Fibroblast of mammary gland (primary cell): ENCODE measurements around the gene IGFL3.

ENCODE experiments used
- DNase-seq: peaks from one replicate; pipeline ENCODE4 v3.0.0-alpha.2; 2010; ENCODE audit warnings: low read depth
- H3K4me3 ChIP-seq: 2 replicates; pipeline ENCODE4 v1.5.1; 2011; ENCODE audit warnings: low read depth, mild to moderate bottlenecking, low read length, moderate library complexity; ENCODE audit not compliant: control insufficient read depth
- TF ChIP-seq, protein P1 (sequence below): conservative IDR thresholded peaks from 2 replicates; pipeline ENCODE4 v1.5.1; 2011; ENCODE audit warnings: low read depth, low read length, inconsistent platforms; ENCODE audit not compliant: control insufficient read depth, insufficient read depth

The IGFL3 gene

DNA sequence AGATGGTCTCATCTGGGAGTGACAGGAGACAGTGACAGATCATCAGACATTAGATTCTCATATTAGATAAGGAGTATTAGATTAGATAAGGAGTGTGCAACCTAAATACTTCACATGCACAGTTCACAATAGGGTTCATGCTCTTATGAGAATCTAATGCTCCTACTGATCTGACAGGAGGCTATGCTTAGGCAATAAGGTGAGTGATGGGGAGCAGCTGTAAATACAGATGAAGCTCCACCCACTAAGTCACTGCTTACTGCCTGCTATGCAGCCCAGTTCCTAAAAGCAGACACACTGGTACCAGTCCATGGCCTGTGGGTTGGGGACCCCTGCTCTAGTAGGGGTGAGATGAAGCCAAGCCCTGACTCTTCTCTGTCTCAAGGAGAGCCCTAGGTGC, 10.0 kb upstream of the IGFL3 start:
- TF ChIP-seq, protein P1, sequence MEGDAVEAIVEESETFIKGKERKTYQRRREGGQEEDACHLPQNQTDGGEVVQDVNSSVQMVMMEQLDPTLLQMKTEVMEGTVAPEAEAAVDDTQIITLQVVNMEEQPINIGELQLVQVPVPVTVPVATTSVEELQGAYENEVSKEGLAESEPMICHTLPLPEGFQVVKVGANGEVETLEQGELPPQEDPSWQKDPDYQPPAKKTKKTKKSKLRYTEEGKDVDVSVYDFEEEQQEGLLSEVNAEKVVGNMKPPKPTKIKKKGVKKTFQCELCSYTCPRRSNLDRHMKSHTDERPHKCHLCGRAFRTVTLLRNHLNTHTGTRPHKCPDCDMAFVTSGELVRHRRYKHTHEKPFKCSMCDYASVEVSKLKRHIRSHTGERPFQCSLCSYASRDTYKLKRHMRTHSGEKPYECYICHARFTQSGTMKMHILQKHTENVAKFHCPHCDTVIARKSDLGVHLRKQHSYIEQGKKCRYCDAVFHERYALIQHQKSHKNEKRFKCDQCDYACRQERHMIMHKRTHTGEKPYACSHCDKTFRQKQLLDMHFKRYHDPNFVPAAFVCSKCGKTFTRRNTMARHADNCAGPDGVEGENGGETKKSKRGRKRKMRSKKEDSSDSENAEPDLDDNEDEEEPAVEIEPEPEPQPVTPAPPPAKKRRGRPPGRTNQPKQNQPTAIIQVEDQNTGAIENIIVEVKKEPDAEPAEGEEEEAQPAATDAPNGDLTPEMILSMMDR = no peak
- H3K4me3 ChIP-seq = no peak overlapping the region
- DNase-seq = peak; percentile 57

GRCh38 chr19:46133777-46134241, 9.3 kb upstream of the IGFL3 start:
- no peak overlapping the region for H3K4me3 ChIP-seq
- DNase-seq = no peak
- TF ChIP-seq, protein P1 = no peak

DNA sequence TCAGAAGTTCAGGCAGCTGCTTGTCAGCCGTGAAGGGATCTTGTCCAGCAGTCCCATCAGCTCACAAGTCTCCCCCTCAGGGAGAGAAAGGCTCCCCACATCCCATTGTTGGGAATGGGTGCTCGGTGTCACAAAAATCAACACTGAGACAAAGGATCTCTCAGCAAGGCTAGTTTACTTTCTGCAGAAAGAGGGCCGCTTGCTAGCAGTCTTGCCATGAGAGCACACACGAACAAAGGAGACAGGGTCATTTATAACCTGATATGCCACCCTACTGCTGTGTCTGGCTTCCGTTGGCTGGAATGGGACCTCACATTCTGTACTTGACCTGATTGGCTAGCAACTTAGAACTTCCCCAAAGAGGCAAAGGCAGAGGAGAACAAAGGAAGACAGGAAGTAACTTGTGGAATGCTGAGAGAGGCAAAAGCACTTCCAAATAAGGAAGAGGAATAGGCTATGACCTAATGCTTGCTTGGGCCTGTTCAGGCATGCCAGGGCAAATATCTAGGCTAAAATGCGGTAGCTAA, 8.7 kb upstream of the IGFL3 start:
- peak; percentile 91 for DNase-seq
- TF ChIP-seq, protein P1 = no peak
- no peak overlapping the region for H3K4me3 ChIP-seq

- TF ChIP-seq, protein P1 = no peak
- no peak for DNase-seq
- H3K4me3 ChIP-seq = no peak overlapping the region
These were observed 8.1 kb upstream of the IGFL3 start for GRCh38 chr19:46132508-46133100.

DNA sequence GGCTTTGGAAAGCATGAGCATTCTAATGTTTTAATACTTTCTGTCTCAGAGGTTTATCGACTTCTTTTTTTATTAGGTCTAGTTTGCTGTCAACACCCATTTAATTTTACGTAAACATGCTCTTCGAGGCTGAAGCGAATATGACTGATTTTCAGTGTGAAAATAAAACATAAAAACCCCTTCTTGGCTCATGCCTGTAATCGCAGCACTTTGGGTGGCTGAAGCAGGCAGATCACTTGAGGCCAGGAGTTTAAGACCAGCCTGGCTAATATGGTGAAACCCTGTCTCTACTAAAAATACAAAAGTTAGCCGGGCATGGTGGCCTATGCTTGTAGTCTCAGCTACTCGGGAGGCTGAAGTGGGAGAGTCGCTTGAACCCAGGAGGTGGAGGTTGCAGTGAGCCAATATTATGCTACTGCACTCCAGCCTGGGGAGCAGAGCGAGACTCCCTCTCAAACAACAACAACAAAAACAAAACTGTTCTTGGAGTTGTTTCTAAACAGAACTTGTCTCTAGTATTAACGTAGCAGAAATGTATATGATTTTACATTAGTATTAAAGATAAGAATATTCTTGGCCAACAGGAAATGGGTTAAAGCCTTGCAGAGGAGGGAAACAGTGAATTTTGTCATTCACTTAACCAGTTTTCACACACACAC, 7.1 kb upstream of the IGFL3 start:
- no peak for DNase-seq
- no peak overlapping the region for H3K4me3 ChIP-seq

DNA sequence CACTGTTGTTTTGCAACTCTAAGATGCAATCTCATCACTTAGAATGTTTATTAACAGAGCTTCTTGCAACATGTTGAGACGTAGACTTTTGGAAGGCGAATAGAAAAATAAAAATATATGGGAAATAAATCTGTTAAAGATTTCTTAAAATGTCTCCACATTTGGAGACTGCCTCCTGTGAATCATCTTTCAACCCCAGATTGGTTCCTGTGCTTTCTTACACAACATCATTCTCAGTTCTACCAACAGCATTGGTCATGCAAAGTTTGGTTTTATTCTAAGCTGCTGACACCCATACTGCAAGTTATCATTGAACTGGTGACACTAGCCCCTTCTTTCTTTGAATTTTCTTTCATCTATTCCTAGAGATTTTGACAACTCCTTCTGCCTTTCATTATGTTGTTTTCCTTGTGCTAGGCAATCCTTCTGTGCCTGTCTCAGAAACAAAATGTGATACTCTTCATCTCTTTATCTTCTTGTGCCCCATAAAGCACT, 1.6 kb upstream of the IGFL3 start:
- TF ChIP-seq, protein P1 = no peak
- DNase-seq = peak; percentile 29
- H3K4me3 ChIP-seq = no peak overlapping the region

More for the DNA sequence above, 7.1 kb upstream of the IGFL3 start:
- TF ChIP-seq, protein P1 = no peak

DNA sequence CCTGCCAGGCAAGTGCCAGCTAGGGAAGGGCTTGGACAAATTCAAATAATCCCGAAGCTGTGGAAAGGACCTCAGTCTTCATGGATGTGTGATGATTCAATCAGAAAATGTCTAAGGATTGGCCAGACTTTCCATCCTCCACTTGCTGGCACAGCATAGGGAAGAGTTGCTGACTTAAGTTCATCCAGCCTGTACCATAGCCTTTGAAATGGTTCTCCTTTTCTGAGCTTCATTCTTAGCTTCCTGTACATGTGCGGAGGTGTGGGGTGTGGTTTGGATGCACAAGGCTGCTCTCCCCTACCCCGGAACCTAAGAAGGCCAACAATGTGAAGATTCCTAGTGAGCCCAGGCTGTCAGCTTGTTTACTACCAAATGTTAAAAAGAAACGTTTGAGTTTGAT, 959 bp upstream of the IGFL3 start:
- DNase-seq = no peak
- TF ChIP-seq, protein P1 = no peak
- H3K4me3 ChIP-seq = no peak overlapping the region
